ENCODE measurements around the gene HSPH1. TPM values are rescaled to one million over a fixed set of nuclear protein-coding genes. Genes with fewer than 3 reads are reported as not detected.

The HSPH1 gene
- 100 to 1,000 TPM in 1 of 3 donors, 10 to 100 TPM in 2; 36.3 to 109 (median 53.1) TPM for total RNA-seq

DNA sequence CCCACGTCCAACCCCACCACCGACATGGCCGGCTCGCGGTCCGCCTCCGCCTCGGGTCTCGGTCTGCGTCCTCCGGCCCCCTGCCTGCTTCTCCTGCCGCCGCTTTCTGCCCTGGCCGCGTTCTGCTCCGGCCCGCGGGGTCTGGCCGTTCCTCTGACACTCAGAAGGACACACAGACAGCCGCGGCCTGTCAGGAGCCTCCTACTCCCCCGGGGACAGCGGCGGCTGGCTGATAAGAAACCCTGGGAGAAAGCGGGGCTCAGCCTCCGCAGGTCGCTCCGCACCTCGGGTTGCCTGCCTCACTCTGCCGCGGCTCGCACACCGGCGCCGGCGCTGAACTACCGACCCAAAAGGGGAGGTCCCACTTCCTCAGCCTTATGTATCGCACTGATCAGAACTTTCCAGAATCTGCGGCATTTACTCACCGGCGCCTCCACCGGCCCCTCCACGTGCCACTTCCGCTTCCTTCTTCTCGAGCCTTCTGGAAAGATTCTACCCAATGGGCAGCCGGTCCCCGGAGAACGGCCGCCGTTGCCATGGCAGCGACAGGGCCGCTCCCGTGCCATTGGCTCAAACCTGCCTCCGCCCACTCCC is at the start of gene HSPH1:
TSS of gene HSPH1 (minus strand) at position 348 of the 594 bp plus-strand sequence. CDS start at position 26, 322 bp downstream.
- TF ChIP-seq, protein P1, sequence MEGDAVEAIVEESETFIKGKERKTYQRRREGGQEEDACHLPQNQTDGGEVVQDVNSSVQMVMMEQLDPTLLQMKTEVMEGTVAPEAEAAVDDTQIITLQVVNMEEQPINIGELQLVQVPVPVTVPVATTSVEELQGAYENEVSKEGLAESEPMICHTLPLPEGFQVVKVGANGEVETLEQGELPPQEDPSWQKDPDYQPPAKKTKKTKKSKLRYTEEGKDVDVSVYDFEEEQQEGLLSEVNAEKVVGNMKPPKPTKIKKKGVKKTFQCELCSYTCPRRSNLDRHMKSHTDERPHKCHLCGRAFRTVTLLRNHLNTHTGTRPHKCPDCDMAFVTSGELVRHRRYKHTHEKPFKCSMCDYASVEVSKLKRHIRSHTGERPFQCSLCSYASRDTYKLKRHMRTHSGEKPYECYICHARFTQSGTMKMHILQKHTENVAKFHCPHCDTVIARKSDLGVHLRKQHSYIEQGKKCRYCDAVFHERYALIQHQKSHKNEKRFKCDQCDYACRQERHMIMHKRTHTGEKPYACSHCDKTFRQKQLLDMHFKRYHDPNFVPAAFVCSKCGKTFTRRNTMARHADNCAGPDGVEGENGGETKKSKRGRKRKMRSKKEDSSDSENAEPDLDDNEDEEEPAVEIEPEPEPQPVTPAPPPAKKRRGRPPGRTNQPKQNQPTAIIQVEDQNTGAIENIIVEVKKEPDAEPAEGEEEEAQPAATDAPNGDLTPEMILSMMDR (IDR thresholded peaks at IDR 0.05): peak in 1 of 3 donors; percentile 18
- TF ChIP-seq POLR2AphosphoS5 (IDR thresholded peaks at IDR 0.05): peak in 1 of 3 donors; percentile 63
- peak; percentile 57 for TF ChIP-seq POLR2A (IDR thresholded peaks at IDR 0.05)
- Histone ChIP-seq H3K27ac (peak within 1 kb of the TSS; percentile 90 to 97), H3K9me3 (no peaks in the 10 kb centered on the region), H3K4me1 (peaks cover 0 to 6% of the 10 kb centered on the region in 2 donors), H3K27me3 (no peaks in the 10 kb centered on the region), H3K4me3 (peak within 1 kb of the TSS; percentile 71 to 91 (median 73)), H3K36me3 (peaks cover 5% of the 10 kb centered on the region)
- DNase-seq (ENCODE audit: low spot score in 2 of 2): peak; percentile 98
- intact Hi-C loops (cut with DNase I; ENCODE audit: low total_unique reads): no loop called here

DNA sequence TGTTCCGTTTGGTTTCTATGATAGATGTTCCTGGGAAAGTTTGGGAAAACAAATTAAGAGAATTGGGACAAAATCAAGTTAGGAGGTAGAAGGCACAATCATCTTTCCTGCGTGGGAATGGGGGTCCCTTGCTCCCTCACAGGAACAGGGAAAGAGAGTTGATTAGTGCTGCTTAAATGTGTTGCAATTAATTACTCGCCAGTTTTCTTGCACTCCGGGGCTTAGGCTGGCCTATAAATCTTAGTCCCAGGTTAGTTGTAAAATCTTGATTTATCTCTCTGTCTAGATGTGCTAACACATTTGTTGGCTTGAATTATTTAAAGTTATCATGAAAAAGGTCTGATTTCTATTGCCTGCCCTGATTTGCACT is 48.1 kb upstream of the HSPH1 start:
- intact Hi-C loops (cut with DNase I; ENCODE audit: low total_unique reads): loop anchor here (10.0 kb wide), 1 partner anchor 215 kb away; no protein-coding TSS in a partner anchor
- no peaks in the 10 kb centered on the region for H3K9me3 ChIP-seq

DNA sequence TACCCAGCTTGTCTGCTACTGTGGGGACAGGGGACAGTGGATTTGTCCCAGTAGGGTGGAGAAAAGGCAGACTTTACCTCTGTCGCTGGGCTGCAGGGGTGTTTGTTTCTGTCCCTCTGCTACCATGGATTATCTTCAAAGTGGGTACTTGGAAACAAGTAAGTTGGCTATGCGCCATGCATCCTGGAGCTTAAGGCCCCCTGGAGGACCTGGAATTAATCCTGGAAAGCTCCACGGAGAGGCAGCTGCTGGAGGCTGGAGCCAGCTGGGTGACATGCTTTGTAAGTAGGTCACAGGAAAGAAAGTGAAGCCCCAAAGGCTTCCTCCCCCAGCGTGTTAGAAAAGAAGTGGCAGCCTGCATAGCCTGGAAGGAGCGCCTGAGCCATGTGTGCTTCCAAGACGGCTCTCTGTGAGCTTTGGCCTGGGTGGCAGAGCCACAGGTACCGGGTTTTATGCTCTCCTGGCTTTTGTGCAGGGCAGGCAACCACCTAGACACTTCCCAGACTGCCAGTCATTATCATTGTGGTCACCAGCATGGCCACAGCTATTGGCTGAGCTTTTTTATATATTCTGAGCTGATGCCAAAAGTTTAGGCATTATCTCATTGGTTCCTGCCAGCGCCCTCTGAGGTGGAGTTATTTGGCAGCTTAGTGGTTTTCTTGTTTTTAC is 47.6 kb upstream of the HSPH1 start:
- DNase-seq (ENCODE audit: low spot score in 2 of 2): peak in 1 of 2 donors; percentile 18
- no peak for TF ChIP-seq POLR2AphosphoS5 (IDR thresholded peaks at IDR 0.05)
- TF ChIP-seq POLR2A (IDR thresholded peaks at IDR 0.05): no peak
- TF ChIP-seq, protein P1 (IDR thresholded peaks at IDR 0.05): no peak
- Histone ChIP-seq H3K4me3 (no peak overlapping the region), H3K36me3 (no peaks in the 10 kb centered on the region), H3K4me1 (peaks cover 6 to 11% of the 10 kb centered on the region in 2 donors), H3K27ac (peak overlapping the region; percentile 15 to 54), H3K27me3 (no peaks in the 10 kb centered on the region), H3K9me3 (no peaks in the 10 kb centered on the region)
- intact Hi-C loops (cut with DNase I; ENCODE audit: low total_unique reads): loop anchor here (10.0 kb wide), 1 partner anchor 215 kb away; no protein-coding TSS in a partner anchor

More for the DNA sequence above, 48.1 kb upstream of the HSPH1 start:
- TF ChIP-seq POLR2A (IDR thresholded peaks at IDR 0.05) (no peak), POLR2AphosphoS5 (IDR thresholded peaks at IDR 0.05) (no peak)
- TF ChIP-seq, protein P1 (IDR thresholded peaks at IDR 0.05): no peak
- no peak for DNase-seq (ENCODE audit: low spot score in 2 of 2)
- H3K36me3 ChIP-seq: no peaks in the 10 kb centered on the region
- H3K27me3 ChIP-seq: no peaks in the 10 kb centered on the region
- no peak overlapping the region for H3K27ac ChIP-seq
- H3K4me1 ChIP-seq: peaks cover 6 to 11% of the 10 kb centered on the region in 2 donors
- no peak overlapping the region for H3K4me3 ChIP-seq

DNA sequence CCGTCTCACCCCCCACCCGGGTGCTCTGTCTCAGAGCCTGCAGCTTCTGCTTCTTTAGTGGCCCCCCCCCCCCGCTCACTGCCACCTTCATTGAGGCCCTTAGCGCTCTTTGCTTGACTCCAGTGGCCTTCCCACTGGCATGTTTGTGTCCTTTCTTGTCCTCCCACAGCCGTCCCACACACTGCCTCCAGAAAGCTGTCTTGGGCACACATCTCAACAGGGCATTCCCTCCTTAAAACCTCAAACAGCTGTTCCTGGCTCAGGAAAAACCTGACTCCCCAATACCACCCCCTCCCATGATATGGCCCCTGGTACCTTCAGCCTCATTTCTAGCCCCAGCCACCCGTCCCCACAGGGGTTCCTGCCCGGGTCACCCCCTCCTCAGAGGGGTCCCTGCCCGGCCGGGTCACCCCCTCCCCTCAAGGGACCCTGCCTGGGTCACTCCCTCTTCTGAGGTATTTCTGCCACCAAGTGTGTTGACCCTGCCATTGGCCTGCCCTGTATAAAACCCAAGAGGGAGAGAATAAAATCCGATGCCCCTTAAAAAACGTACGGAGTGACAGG is 46.9 kb upstream of the HSPH1 start:
- no peak for DNase-seq (ENCODE audit: low spot score in 2 of 2)
- no peaks in the 10 kb centered on the region for H3K27me3 ChIP-seq
- H3K9me3 ChIP-seq: no peaks in the 10 kb centered on the region
- peaks cover 6 to 11% of the 10 kb centered on the region in 2 donors for H3K4me1 ChIP-seq
- no peak overlapping the region for H3K4me3 ChIP-seq
- TF ChIP-seq POLR2A (IDR thresholded peaks at IDR 0.05) (no peak), POLR2AphosphoS5 (IDR thresholded peaks at IDR 0.05) (no peak)
- TF ChIP-seq, protein P1 (IDR thresholded peaks at IDR 0.05): no peak
- H3K36me3 ChIP-seq: no peaks in the 10 kb centered on the region
- intact Hi-C loops (cut with DNase I; ENCODE audit: low total_unique reads): loop anchor here (10.0 kb wide), 1 partner anchor 216 kb away; no protein-coding TSS in a partner anchor
- no peak overlapping the region for H3K27ac ChIP-seq

Data from breast epithelium (tissue), 4 donors.